SK-N-SH (cell line): ENCODE measurements around the gene MAN2B1. TPM values are rescaled to one million over a fixed set of nuclear protein-coding genes. Genes with fewer than 3 reads are reported as not detected.

ENCODE experiments used
- CHD2 ChIP-seq: fragments of 150-350 bp; IDR thresholded peaks from 2 replicates; pipeline ENCODE4 v1.6.1; 2018; ENCODE audit warnings: low read length; ENCODE audit not compliant: partially characterized antibody
- EP300 ChIP-seq, 2 experiments: IDR thresholded peaks; 2 replicates each; pipeline versions ENCODE4 v1.4.0 to v1.6.1; 2012; ENCODE audit warnings: borderline replicate concordance in 1 of 2, low read depth in 1 of 2, low read length in 1 of 2
- EZH2phosphoT487 ChIP-seq: fragments of 200-600 bp; sonication (generic); IDR thresholded peaks from 2 replicates; pipeline ENCODE4 v1.6.1; 2017; ENCODE audit warnings: low read depth, mixed run types, mild to moderate bottlenecking, antibody characterized with exemption, moderate library complexity, borderline replicate concordance
- FOSL2 ChIP-seq: IDR thresholded peaks from 2 replicates; pipeline ENCODE4 v1.4.0; 2012; ENCODE audit warnings: low read depth, mild to moderate bottlenecking, moderate library complexity, borderline replicate concordance
- FOXJ3 ChIP-seq: sonication (generic); formaldehyde crosslinking; IDR thresholded peaks from 2 replicates; pipeline ENCODE4 v1.5.1; 2020; ENCODE audit warnings: mild to moderate bottlenecking, missing genetic modification reagents
- FOXM1 ChIP-seq: IDR thresholded peaks from 2 replicates; pipeline ENCODE4 v1.4.0; 2012; ENCODE audit warnings: low read depth, mild to moderate bottlenecking
- GABPA ChIP-seq: IDR thresholded peaks from 2 replicates; pipeline ENCODE4 v1.4.0; 2012; ENCODE audit warnings: low read depth, mild to moderate bottlenecking
- JUND ChIP-seq: IDR thresholded peaks from 2 replicates; pipeline ENCODE4 v1.4.0; 2012
- MEF2A ChIP-seq: IDR thresholded peaks from 2 replicates; pipeline ENCODE4 v1.4.0; 2012; ENCODE audit warnings: low read depth, borderline replicate concordance
- MXI1 ChIP-seq: IDR thresholded peaks from 2 replicates; pipeline ENCODE4 v1.6.1; 2012; ENCODE audit warnings: mild to moderate bottlenecking, low read depth, low read length, improper control_type of control experiment
- NFIC ChIP-seq: IDR thresholded peaks from 2 replicates; pipeline ENCODE4 v1.4.0; 2012; ENCODE audit warnings: borderline replicate concordance
- NRF1 ChIP-seq: IDR thresholded peaks from 2 replicates; pipeline ENCODE4 v1.6.1; 2012; ENCODE audit warnings: low read depth, mild to moderate bottlenecking, low read length
- RAD21 ChIP-seq: IDR thresholded peaks from 2 replicates; pipeline ENCODE4 v1.6.1; 2012; ENCODE audit warnings: mild to moderate bottlenecking, low read length
- RCOR1 ChIP-seq: fragments of 150-350 bp; IDR thresholded peaks from 2 replicates; pipeline ENCODE4 v1.6.1; 2017; ENCODE audit warnings: antibody characterized with exemption, low read length
- RFX5 ChIP-seq: IDR thresholded peaks from 2 replicates; pipeline ENCODE4 v1.6.1; 2012; ENCODE audit warnings: mild to moderate bottlenecking, improper control_type of control experiment, low read length
- RXRA ChIP-seq: IDR thresholded peaks from 2 replicates; pipeline ENCODE4 v1.4.0; 2012; ENCODE audit warnings: low read depth, mild to moderate bottlenecking, borderline replicate concordance
- SIN3A ChIP-seq: IDR thresholded peaks from 2 replicates; pipeline ENCODE4 v1.6.1; 2012; ENCODE audit warnings: low read depth, mild to moderate bottlenecking, low read length, moderate library complexity, borderline replicate concordance
- SMC3 ChIP-seq: IDR thresholded peaks from 2 replicates; pipeline ENCODE4 v1.6.1; 2012; ENCODE audit warnings: low read depth, low read length, improper control_type of control experiment
- TAF1 ChIP-seq: IDR thresholded peaks from 2 replicates; pipeline ENCODE4 v1.6.1; 2012; ENCODE audit warnings: low read depth, mild to moderate bottlenecking, low read length, moderate library complexity, borderline replicate concordance
- TCF12 ChIP-seq: IDR thresholded peaks from 2 replicates; pipeline ENCODE4 v1.4.0; 2012
- TEAD4 ChIP-seq: IDR thresholded peaks from 2 replicates; pipeline ENCODE4 v1.4.0; 2012; ENCODE audit warnings: mild to moderate bottlenecking, borderline replicate concordance; ENCODE audit not compliant: insufficient read depth
- YY1 ChIP-seq: IDR thresholded peaks from 2 replicates; pipeline ENCODE4 v1.4.0; 2012; ENCODE audit warnings: low read depth, mild to moderate bottlenecking
- polyA plus RNA-seq, 3 experiments: library from polyadenylated mRNA; depleted of rRNA; stranded (reverse); fragments of >200 nt; gene quantifications; 2 replicates each; pipeline ENCODE4 v1.2.3, GENCODE V29; 2012
- TF ChIP-seq, protein P1 (sequence below): IDR thresholded peaks from 2 replicates; pipeline ENCODE4 v1.6.1; 2012; ENCODE audit warnings: mild to moderate bottlenecking, low read depth, low read length, moderate library complexity
- TF ChIP-seq, protein P2 (sequence below): IDR thresholded peaks from 2 replicates; pipeline ENCODE4 v1.4.0; 2012; ENCODE audit warnings: low read depth
- TF ChIP-seq, protein P3 (sequence below): IDR thresholded peaks from 2 replicates; pipeline ENCODE4 v1.4.0; 2012; ENCODE audit warnings: low read depth, borderline replicate concordance
- TF ChIP-seq, protein P4 (sequence below): fragments of 150-350 bp; IDR thresholded peaks from 2 replicates; pipeline ENCODE4 v1.6.1; 2017; ENCODE audit warnings: antibody characterized with exemption, low read length, low read depth, borderline replicate concordance
- TF ChIP-seq, protein P5 (sequence below): IDR thresholded peaks from 2 replicates; pipeline ENCODE4; 2012
- TF ChIP-seq, protein P6 (sequence below): fragments of 200-600 bp; sonication (generic); IDR thresholded peaks from 2 replicates; pipeline ENCODE4 v1.6.1; 2017; ENCODE audit warnings: antibody characterized with exemption, mild to moderate bottlenecking, moderate library complexity

MAN2B1 gene
- polyA plus RNA-seq, 1 of the 3 experiments (the other 2 are of a cell fraction) = 47.0 TPM

DNA sequence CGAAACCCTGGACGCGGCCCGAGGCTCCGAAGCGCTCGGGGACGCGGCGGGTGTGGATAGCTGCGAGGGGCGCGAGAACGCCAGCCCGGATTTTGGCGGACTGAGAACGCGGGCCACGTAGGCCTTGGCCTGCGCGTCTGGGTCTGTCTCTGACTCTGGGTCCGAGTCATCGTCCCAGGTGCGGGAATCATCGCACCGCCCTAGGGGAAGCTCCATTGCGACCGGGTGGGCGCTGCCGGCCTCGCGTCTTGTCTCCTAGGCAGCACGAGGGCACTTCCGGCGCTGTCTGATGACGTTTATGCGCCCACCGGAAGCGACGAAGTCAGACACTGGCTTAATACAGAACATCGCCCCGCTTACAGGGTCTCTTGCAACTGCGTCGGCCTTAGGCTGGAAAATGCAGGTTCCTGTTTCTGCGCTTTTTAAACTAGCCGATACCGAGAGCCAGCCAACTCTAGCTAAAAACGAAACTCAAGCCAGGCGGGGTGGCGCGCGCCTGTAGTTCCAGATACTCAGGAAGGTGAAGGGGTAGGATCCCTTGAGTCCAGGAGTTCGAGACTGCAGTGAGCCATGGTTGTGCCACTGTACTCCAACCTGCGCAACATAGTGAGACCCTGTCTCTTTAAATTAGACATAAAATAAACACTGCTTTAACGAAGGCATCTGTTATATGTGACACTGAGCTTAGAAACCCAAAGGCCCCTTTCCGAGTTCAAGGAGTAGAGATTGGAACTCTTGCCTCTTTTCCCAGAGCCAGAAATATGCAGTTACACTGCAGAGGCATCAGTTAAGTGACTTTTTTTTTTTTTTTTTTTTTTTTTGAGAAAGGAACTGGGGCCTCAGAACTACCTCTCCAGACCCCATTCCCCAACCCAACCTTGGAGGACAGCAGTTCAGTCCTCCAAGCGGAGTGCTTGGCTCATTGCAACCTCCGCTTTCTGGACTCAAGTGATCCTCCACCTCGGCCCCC lies 30.1 kb upstream of the MAN2B1 start, which contains the start of gene FBXW9 (continued):
- TF ChIP-seq, protein P1, sequence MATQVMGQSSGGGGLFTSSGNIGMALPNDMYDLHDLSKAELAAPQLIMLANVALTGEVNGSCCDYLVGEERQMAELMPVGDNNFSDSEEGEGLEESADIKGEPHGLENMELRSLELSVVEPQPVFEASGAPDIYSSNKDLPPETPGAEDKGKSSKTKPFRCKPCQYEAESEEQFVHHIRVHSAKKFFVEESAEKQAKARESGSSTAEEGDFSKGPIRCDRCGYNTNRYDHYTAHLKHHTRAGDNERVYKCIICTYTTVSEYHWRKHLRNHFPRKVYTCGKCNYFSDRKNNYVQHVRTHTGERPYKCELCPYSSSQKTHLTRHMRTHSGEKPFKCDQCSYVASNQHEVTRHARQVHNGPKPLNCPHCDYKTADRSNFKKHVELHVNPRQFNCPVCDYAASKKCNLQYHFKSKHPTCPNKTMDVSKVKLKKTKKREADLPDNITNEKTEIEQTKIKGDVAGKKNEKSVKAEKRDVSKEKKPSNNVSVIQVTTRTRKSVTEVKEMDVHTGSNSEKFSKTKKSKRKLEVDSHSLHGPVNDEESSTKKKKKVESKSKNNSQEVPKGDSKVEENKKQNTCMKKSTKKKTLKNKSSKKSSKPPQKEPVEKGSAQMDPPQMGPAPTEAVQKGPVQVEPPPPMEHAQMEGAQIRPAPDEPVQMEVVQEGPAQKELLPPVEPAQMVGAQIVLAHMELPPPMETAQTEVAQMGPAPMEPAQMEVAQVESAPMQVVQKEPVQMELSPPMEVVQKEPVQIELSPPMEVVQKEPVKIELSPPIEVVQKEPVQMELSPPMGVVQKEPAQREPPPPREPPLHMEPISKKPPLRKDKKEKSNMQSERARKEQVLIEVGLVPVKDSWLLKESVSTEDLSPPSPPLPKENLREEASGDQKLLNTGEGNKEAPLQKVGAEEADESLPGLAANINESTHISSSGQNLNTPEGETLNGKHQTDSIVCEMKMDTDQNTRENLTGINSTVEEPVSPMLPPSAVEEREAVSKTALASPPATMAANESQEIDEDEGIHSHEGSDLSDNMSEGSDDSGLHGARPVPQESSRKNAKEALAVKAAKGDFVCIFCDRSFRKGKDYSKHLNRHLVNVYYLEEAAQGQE = peak; percentile 15; the same call in 1 of the 2 replicates
- TF ChIP-seq, protein P2, sequence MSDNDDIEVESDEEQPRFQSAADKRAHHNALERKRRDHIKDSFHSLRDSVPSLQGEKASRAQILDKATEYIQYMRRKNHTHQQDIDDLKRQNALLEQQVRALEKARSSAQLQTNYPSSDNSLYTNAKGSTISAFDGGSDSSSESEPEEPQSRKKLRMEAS = peak; percentile 91
- TF ChIP-seq TEAD4 (no peak), RAD21 (no peak), FOSL2 (no peak), JUND (peak; percentile 45; the same call in 1 of the 2 replicates), CHD2 (peak; percentile 79), TCF12 (no peak), TAF1 (peak; percentile 68; the same call in 1 of the 2 replicates), RCOR1 (no peak), NRF1 (no peak), SMC3 (no peak), FOXM1 (no peak), FOXJ3 (CRISPR knock-in tag) (no peak), EZH2phosphoT487 (no peak), MXI1 (peak; percentile 97), RFX5 (no peak), GABPA (peak; percentile 97), NFIC (no peak), EP300 (IDR thresholded peaks at IDR 0.05; ENCODE audit: borderline replicate concordance in 1 of 2, low read depth in 1 of 2, low read length in 1 of 2) (no peak), YY1 (0 out of 2 replicates have a peak, but pooled peaks have one; percentile 35), MEF2A (no peak), RXRA (no peak), SIN3A (peak; percentile 89; the same call in 1 of the 2 replicates)
- TF ChIP-seq, protein P3, sequence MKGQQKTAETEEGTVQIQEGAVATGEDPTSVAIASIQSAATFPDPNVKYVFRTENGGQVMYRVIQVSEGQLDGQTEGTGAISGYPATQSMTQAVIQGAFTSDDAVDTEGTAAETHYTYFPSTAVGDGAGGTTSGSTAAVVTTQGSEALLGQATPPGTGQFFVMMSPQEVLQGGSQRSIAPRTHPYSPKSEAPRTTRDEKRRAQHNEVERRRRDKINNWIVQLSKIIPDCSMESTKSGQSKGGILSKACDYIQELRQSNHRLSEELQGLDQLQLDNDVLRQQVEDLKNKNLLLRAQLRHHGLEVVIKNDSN = no peak
- TF ChIP-seq, protein P4, sequence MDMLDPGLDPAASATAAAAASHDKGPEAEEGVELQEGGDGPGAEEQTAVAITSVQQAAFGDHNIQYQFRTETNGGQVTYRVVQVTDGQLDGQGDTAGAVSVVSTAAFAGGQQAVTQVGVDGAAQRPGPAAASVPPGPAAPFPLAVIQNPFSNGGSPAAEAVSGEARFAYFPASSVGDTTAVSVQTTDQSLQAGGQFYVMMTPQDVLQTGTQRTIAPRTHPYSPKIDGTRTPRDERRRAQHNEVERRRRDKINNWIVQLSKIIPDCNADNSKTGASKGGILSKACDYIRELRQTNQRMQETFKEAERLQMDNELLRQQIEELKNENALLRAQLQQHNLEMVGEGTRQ = 0 out of 2 replicates have a peak, but pooled peaks have one; percentile 3
- TF ChIP-seq, protein P5, sequence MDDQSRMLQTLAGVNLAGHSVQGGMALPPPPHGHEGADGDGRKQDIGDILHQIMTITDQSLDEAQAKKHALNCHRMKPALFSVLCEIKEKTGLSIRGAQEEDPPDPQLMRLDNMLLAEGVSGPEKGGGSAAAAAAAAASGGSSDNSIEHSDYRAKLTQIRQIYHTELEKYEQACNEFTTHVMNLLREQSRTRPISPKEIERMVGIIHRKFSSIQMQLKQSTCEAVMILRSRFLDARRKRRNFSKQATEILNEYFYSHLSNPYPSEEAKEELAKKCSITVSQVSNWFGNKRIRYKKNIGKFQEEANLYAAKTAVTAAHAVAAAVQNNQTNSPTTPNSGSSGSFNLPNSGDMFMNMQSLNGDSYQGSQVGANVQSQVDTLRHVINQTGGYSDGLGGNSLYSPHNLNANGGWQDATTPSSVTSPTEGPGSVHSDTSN = peak; percentile 33
- TF ChIP-seq, protein P6, sequence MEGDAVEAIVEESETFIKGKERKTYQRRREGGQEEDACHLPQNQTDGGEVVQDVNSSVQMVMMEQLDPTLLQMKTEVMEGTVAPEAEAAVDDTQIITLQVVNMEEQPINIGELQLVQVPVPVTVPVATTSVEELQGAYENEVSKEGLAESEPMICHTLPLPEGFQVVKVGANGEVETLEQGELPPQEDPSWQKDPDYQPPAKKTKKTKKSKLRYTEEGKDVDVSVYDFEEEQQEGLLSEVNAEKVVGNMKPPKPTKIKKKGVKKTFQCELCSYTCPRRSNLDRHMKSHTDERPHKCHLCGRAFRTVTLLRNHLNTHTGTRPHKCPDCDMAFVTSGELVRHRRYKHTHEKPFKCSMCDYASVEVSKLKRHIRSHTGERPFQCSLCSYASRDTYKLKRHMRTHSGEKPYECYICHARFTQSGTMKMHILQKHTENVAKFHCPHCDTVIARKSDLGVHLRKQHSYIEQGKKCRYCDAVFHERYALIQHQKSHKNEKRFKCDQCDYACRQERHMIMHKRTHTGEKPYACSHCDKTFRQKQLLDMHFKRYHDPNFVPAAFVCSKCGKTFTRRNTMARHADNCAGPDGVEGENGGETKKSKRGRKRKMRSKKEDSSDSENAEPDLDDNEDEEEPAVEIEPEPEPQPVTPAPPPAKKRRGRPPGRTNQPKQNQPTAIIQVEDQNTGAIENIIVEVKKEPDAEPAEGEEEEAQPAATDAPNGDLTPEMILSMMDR = no peak
